Adrenal gland (tissue), 5 donors: ENCODE results near the gene AFDN.

Experiments
- CTCF ChIP-seq, 6 experiments: fragments of 450-650 bp in 4 of 6; fragments of 200-600 bp in 2 of 6; sonication (generic) in 1 of 6; IDR thresholded peaks; 1 replicate in 5 of 6; 2 replicates in 1 of 6; pipeline versions ENCODE4 v1.5.1 to v1.8.0; 2016 to 2021; ENCODE audit warnings: antibody characterized with exemption in 6 of 6, mild to moderate bottlenecking in 2 of 6, moderate library complexity in 1 of 6
- POLR2A ChIP-seq, 2 donors: fragments of 450-650 bp; IDR thresholded peaks; one replicate each; pipeline ENCODE4 v1.6.1; 2017; ENCODE audit warnings: antibody characterized with exemption in 2 of 2, mild to moderate bottlenecking in 2 of 2, moderate library complexity in 1 of 2
- donor health status: DM: no; HTN: no; CAD: no.

GRCh38 chr6:167807756-167808155, 19.0 kb upstream of the AFDN start:
- no peak for TF ChIP-seq CTCF (IDR thresholded peaks at IDR 0.05)
- TF ChIP-seq POLR2A (IDR thresholded peaks at IDR 0.05): no peak
